ENCODE data around the gene UPF1.
A peak's percentile ranks its signal among the peaks of the same experiment; 100 is the strongest.

UPF1 gene

GRCh38 chr19:18894254-18895037, 62.7 kb downstream of the UPF1 start:
- no peak for DNase-seq (ENCODE audit: low read depth)
- peak overlapping the region; percentile 51 for H3K4me3 ChIP-seq (ENCODE audit: control insufficient read depth, low read depth, low read length)
- no peak for TF ChIP-seq CTCF (IDR thresholded peaks at IDR 0.05; ENCODE audit: control insufficient read depth, insufficient read depth, low read depth, low read length, missing control alignments)

GRCh38 chr19:18895038-18895823, 63.5 kb downstream of the UPF1 start:
- DNase-seq (ENCODE audit: low read depth): no peak
- H3K4me3 ChIP-seq (ENCODE audit: control insufficient read depth, low read depth, low read length): peak overlapping the region; percentile 51
- TF ChIP-seq CTCF (IDR thresholded peaks at IDR 0.05; ENCODE audit: control insufficient read depth, insufficient read depth, low read depth, low read length, missing control alignments): peak; percentile 53

GRCh38 chr19:18895824-18896341, 64.1 kb downstream of the UPF1 start, which contains the start of gene CERS1:
Gene CERS1, minus strand, starts transcription at chr19:18896158. Its CDS starts 86 bp downstream, at chr19:18896072.
- peak within 1 kb of the TSS; percentile 51 for H3K4me3 ChIP-seq (ENCODE audit: control insufficient read depth, low read depth, low read length)
- DNase-seq (ENCODE audit: low read depth): no peak
- TF ChIP-seq CTCF (IDR thresholded peaks at IDR 0.05; ENCODE audit: control insufficient read depth, insufficient read depth, low read depth, low read length, missing control alignments): no peak

- peak overlapping the region; percentile 3 for H3K4me3 ChIP-seq (ENCODE audit: control insufficient read depth, low read depth, low read length)
- no peak for TF ChIP-seq CTCF (IDR thresholded peaks at IDR 0.05; ENCODE audit: control insufficient read depth, insufficient read depth, low read depth, low read length, missing control alignments)
- no peak for DNase-seq (ENCODE audit: low read depth)
Measured at GRCh38 chr19:18896421-18896841, 64.7 kb downstream of the UPF1 start.

GRCh38 chr19:18897094-18898029, 65.6 kb downstream of the UPF1 start:
- no peak for TF ChIP-seq CTCF (IDR thresholded peaks at IDR 0.05; ENCODE audit: control insufficient read depth, insufficient read depth, low read depth, low read length, missing control alignments)
- DNase-seq (ENCODE audit: low read depth): no peak
- no peak overlapping the region for H3K4me3 ChIP-seq (ENCODE audit: control insufficient read depth, low read depth, low read length)

Measured in AG09309 (cell line).